Type B pancreatic cell (in vitro differentiated cells): ENCODE measurements around the gene AMER1. TPM values are rescaled to one million over a fixed set of nuclear protein-coding genes. Genes with fewer than 3 reads are reported as not detected.

ENCODE experiments used
- DNase-seq: peaks from one replicate; pipeline ENCODE4 v3.0.0; 2021; ENCODE audit warnings: mixed read lengths; ENCODE audit not compliant: unreplicated experiment; ENCODE audit errors: extremely low spot score
- H3K27ac Mint-ChIP-seq: 2 replicates; pipeline ENCODE4 v1.8.0; 2021; ENCODE audit warnings: mild to moderate bottlenecking, mixed read lengths
- H3K27me3 Mint-ChIP-seq: 2 replicates; pipeline ENCODE4 v1.8.0; 2021; ENCODE audit warnings: mixed read lengths
- H3K36me3 Mint-ChIP-seq: 2 replicates; pipeline ENCODE4 v1.8.0; 2021; ENCODE audit warnings: mixed read lengths
- H3K4me1 Mint-ChIP-seq: one replicate; pipeline ENCODE4 v1.8.0; 2021; ENCODE audit warnings: mixed read lengths; ENCODE audit not compliant: unreplicated experiment
- H3K4me3 Mint-ChIP-seq: 2 replicates; pipeline ENCODE4 v1.8.0; 2021; ENCODE audit warnings: mild to moderate bottlenecking, mixed read lengths
- H3K9me3 Mint-ChIP-seq: 2 replicates; pipeline ENCODE4 v1.8.0; 2021; ENCODE audit warnings: mixed read lengths
- CTCF ChIP-seq: fragments of 200-600 bp; sonication (generic); conservative IDR thresholded peaks from 2 replicates; pipeline ENCODE4 v1.5.0; 2021; ENCODE audit warnings: antibody characterized with exemption, mild to moderate bottlenecking
- total RNA-seq: library from RNA; stranded (reverse); gene quantifications from 2 replicates; pipeline ENCODE4 v1.2.1, GENCODE V29; 2021; ENCODE audit warnings: low replicate concordance

The AMER1 gene
- total RNA-seq, 1 donor from 2014 or later, result 11.7 TPM

- Mint-ChIP-seq H3K27ac (no peak overlapping the region), H3K36me3 (peaks cover 8% of the 10 kb centered on the region), H3K4me3 (no peak overlapping the region), H3K4me1 (no peaks in the 10 kb centered on the region), H3K27me3 (no peaks in the 10 kb centered on the region), H3K9me3 (no peaks in the 10 kb centered on the region)
- DNase-seq, result peak; percentile 13
- TF ChIP-seq CTCF, result no peak
Measured at GRCh38 chrX:64190136-64190740, 15.3 kb downstream of the AMER1 start.

- Mint-ChIP-seq H3K9me3 (no peaks in the 10 kb centered on the region), H3K4me1 (no peaks in the 10 kb centered on the region), H3K36me3 (peaks cover 8% of the 10 kb centered on the region), H3K4me3 (no peak overlapping the region), H3K27ac (no peak overlapping the region), H3K27me3 (no peaks in the 10 kb centered on the region)
- no peak for DNase-seq
- no peak for TF ChIP-seq CTCF
Measured at GRCh38 chrX:64188901-64189300, 16.6 kb downstream of the AMER1 start.

- Mint-ChIP-seq H3K9me3 (no peaks in the 10 kb centered on the region), H3K27me3 (no peaks in the 10 kb centered on the region), H3K4me3 (no peak overlapping the region), H3K27ac (no peak overlapping the region), H3K4me1 (no peaks in the 10 kb centered on the region), H3K36me3 (peaks cover 4% of the 10 kb centered on the region)
- no peak for TF ChIP-seq CTCF
- DNase-seq, result no peak
Measured at GRCh38 chrX:64187762-64188150, 17.8 kb downstream of the AMER1 start.

- Mint-ChIP-seq H3K4me3 (no peak overlapping the region), H3K27ac (no peak overlapping the region), H3K27me3 (no peaks in the 10 kb centered on the region), H3K4me1 (no peaks in the 10 kb centered on the region), H3K9me3 (no peaks in the 10 kb centered on the region), H3K36me3 (peaks cover 4% of the 10 kb centered on the region)
- TF ChIP-seq CTCF, result no peak
- DNase-seq, result no peak
Measured at GRCh38 chrX:64186974-64187761, 18.3 kb downstream of the AMER1 start.

GRCh38 chrX:64184396-64184795 is 21.1 kb downstream of the AMER1 start:
- H3K27me3 Mint-ChIP-seq, result no peaks in the 10 kb centered on the region
- no peaks in the 10 kb centered on the region for H3K9me3 Mint-ChIP-seq
- no peak overlapping the region for H3K4me3 Mint-ChIP-seq
- no peaks in the 10 kb centered on the region for H3K36me3 Mint-ChIP-seq
- no peak overlapping the region for H3K27ac Mint-ChIP-seq
- DNase-seq, result no peak
- H3K4me1 Mint-ChIP-seq, result no peaks in the 10 kb centered on the region
- no peak for TF ChIP-seq CTCF
